ENCODE measurements around the gene RCVRN. TPM values are rescaled to one million over a fixed set of nuclear protein-coding genes. Genes with fewer than 3 reads are reported as not detected.

RCVRN gene
- total RNA-seq = not detected
- polyA plus RNA-seq = under 1 TPM in 1 of 3 donors, not detected in 2; 0.23 TPM
- long read RNA-seq, donor 1 = 0 reads
- long read RNA-seq, donor 2 = 0 reads

GRCh38 chr17:9905078-9905415 lies at the start of gene RCVRN:
Gene RCVRN (minus strand): TSS chr17:9905271. CDS start chr17:9905180, 91 bp downstream.
- H3K4me3 ChIP-seq = no peak within 1 kb of the TSS
- DNase-seq (no peak), ATAC-seq (no peak)
- H3K27ac ChIP-seq = no peak within 1 kb of the TSS
- H3K36me3 ChIP-seq (ENCODE audit: insufficient read depth in 1 of 2, low read depth in 1 of 2) = no peaks in the 10 kb centered on the region
- no peak for TF ChIP-seq CTCF (IDR thresholded peaks at IDR 0.05)
- H3K27me3 ChIP-seq (ENCODE audit: insufficient read depth in 3 of 3, low read length in 2 of 3) = peaks cover 0 to 18% (median 0%) of the 10 kb centered on the region in 3 donors
- H3K9me3 ChIP-seq = no peaks in the 10 kb centered on the region
- no peaks in the 10 kb centered on the region for H3K4me1 ChIP-seq
- intact Hi-C loops (cut with DNase I) = no loop called here
- 89 to 93% (median 89%) methylated on average over 11 of the region's 11 CpGs for WGBS, 3 donors

GRCh38 chr17:9953492-9953891 lies 48.4 kb upstream of the RCVRN start:
- 63 to 69% (median 64%) methylated on average over 10 of the region's 10 CpGs for WGBS, 3 donors
- no peak overlapping the region for H3K4me3 ChIP-seq
- ATAC-seq = no peak
- no peaks in the 10 kb centered on the region for H3K4me1 ChIP-seq
- peaks cover 0 to 2% (median 0%) of the 10 kb centered on the region in 3 donors for H3K27me3 ChIP-seq (ENCODE audit: insufficient read depth in 3 of 3, low read length in 2 of 3)
- H3K36me3 ChIP-seq (ENCODE audit: insufficient read depth in 1 of 2, low read depth in 1 of 2) = no peaks in the 10 kb centered on the region
- no peak for DNase-seq
- no peak overlapping the region for H3K27ac ChIP-seq
- no peak for TF ChIP-seq CTCF (IDR thresholded peaks at IDR 0.05)
- intact Hi-C loops (cut with DNase I) = no loop called here
- H3K9me3 ChIP-seq = no peaks in the 10 kb centered on the region

GRCh38 chr17:9951803-9952202 lies 46.7 kb upstream of the RCVRN start:
- no peak for TF ChIP-seq CTCF (IDR thresholded peaks at IDR 0.05)

GRCh38 chr17:9948928-9949327 lies 43.9 kb upstream of the RCVRN start:
- 42 to 50% (median 45%) methylated on average over 10 of the region's 10 CpGs for WGBS, 3 donors
- H3K4me3 ChIP-seq = no peak overlapping the region
- peak; percentile 29 to 74 for DNase-seq
- H3K27me3 ChIP-seq (ENCODE audit: insufficient read depth in 3 of 3, low read length in 2 of 3) = no peaks in the 10 kb centered on the region
- H3K36me3 ChIP-seq (ENCODE audit: insufficient read depth in 1 of 2, low read depth in 1 of 2) = no peaks in the 10 kb centered on the region
- no peaks in the 10 kb centered on the region for H3K4me1 ChIP-seq
- H3K9me3 ChIP-seq = no peaks in the 10 kb centered on the region
- no peak for TF ChIP-seq CTCF (IDR thresholded peaks at IDR 0.05)
- no peak overlapping the region for H3K27ac ChIP-seq
- intact Hi-C loops (cut with DNase I) = no loop called here
- ATAC-seq = peak in 2 of 4 donors; percentile 35 to 36

More at GRCh38 chr17:9951803-9952202, 46.7 kb upstream of the RCVRN start:
- H3K9me3 ChIP-seq = no peaks in the 10 kb centered on the region
- no peak overlapping the region for H3K27ac ChIP-seq
- H3K36me3 ChIP-seq (ENCODE audit: insufficient read depth in 1 of 2, low read depth in 1 of 2) = no peaks in the 10 kb centered on the region
- H3K4me3 ChIP-seq = no peak overlapping the region
- no peaks in the 10 kb centered on the region for H3K4me1 ChIP-seq
- H3K27me3 ChIP-seq (ENCODE audit: insufficient read depth in 3 of 3, low read length in 2 of 3) = peaks cover 0 to 2% (median 0%) of the 10 kb centered on the region in 3 donors
- intact Hi-C loops (cut with DNase I) = no loop called here
- ATAC-seq (no peak), DNase-seq (no peak)
- 64 to 80% (median 74%) methylated on average over 5 of the region's 5 CpGs for whole genome bisulfite sequencing, 3 donors

- Histone ChIP-seq H3K4me1 (no peaks in the 10 kb centered on the region), H3K27ac (no peak overlapping the region), H3K4me3 (no peak overlapping the region), H3K9me3 (no peaks in the 10 kb centered on the region), H3K27me3 (ENCODE audit: insufficient read depth in 3 of 3, low read length in 2 of 3) (no peaks in the 10 kb centered on the region), H3K36me3 (ENCODE audit: insufficient read depth in 1 of 2, low read depth in 1 of 2) (no peaks in the 10 kb centered on the region)
- no peak for TF ChIP-seq CTCF (IDR thresholded peaks at IDR 0.05)
- WGBS, 3 donors = 75 to 79% (median 76%) methylated on average over 7 of the region's 7 CpGs
- intact Hi-C loops (cut with DNase I) = no loop called here
- no peak for ATAC-seq
- no peak for DNase-seq
Observed at GRCh38 chr17:9944704-9945103, 39.6 kb upstream of the RCVRN start.
